Left renal cortex interstitium (tissue), 4 donors: ENCODE data around the gene TRH. TPM values are rescaled to one million over a fixed set of nuclear protein-coding genes. Genes with fewer than 3 reads are reported as not detected.

ENCODE experiments used
- DNase-seq, 4 donors: peaks; one replicate each; pipeline ENCODE4 v3.0.0-alpha.2; 2013; ENCODE audit warnings: low read depth in 4 of 4, low spot score in 2 of 4, missing footprints in 1 of 4
- polyA plus RNA-seq, 4 donors: library from polyadenylated mRNA; unstranded; fragments of 120-200 nt; gene quantifications; one replicate each; pipeline ENCODE4 v1.2.1, GENCODE V29; 2013; ENCODE audit not compliant: insufficient read length in 4 of 4

The TRH gene
- polyA plus RNA-seq, 4 donors = 0.23 to 0.45 (median 0.32) TPM

DNA sequence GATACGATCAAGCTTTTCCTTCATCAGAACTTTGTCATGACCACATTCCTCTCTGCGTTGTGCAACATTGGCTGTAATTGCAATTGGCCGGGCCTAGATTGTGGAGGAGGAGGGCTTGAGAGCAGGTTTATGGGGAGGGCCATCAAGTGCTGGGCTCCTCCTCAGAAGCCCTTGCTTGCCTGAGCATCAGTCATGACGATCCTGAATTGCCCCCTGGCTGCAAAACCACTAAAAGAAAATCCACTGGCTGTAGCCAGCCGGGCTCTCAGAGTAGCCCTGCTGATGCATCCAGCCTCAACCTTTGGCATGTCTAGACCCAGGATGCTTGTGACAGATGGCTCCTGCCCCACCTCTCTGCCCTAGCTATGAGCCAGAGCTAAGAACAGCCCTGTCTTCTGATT is 13.4 kb upstream of the TRH start:
- no peak for DNase-seq

GRCh38 chr3:129962600-129962999 is 11.9 kb upstream of the TRH start:
- DNase-seq = no peak

DNA sequence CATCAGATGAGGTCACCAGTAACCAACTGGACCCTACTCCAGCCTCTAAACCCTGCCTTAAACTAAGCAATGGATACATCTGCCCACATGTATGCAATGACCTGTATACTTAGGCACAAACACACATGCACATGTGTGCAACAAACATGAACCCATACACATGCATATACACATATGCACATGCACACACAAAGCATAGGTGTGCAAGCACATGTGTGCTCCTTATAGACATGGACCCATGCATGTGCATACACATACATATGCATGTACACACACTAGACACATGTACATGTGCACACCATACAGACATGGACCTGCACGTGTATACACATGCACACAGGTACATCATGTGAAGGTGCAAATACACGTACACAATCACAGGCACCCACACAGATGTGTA is 8.6 kb upstream of the TRH start:
- no peak for DNase-seq

DNA sequence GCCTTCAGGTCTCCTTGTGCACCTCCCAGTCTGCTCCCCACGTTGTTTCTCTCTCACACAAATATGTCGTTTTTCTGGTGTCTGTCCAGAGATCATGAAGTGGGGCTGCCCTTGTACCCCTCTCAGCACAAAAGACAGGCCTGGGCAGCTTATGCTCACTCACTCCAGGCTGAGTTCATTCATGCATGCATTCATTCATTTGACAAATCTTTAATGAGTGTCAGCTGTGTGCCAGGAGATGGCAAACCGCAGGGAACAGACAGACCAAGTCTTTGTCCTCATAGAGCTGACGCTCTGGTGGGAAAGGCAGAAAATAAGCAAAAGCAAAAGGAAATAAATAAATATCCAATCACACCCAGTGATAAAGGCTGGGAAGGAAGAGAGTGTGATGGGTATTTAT is 7.6 kb upstream of the TRH start:
- no peak for DNase-seq

DNA sequence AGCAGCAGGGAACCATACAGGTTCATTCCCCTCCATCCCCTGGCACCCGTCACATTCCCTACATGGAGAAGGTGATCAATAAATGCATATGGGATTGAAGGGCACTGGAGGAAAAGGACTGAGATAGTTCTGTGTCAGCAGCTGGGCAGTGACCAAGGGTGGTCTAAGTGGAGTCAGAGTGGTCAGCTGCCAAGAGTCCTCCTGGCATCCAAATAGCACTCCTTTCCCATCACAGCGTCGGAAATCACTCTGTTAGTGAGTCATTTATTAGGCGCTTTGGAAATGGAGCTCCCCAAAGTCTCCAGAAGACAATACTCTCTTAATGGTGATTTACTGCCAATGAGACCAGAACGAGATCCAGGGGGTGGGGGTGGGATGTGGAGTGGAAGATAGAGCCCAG is 6.8 kb upstream of the TRH start:
- no peak for DNase-seq

DNA sequence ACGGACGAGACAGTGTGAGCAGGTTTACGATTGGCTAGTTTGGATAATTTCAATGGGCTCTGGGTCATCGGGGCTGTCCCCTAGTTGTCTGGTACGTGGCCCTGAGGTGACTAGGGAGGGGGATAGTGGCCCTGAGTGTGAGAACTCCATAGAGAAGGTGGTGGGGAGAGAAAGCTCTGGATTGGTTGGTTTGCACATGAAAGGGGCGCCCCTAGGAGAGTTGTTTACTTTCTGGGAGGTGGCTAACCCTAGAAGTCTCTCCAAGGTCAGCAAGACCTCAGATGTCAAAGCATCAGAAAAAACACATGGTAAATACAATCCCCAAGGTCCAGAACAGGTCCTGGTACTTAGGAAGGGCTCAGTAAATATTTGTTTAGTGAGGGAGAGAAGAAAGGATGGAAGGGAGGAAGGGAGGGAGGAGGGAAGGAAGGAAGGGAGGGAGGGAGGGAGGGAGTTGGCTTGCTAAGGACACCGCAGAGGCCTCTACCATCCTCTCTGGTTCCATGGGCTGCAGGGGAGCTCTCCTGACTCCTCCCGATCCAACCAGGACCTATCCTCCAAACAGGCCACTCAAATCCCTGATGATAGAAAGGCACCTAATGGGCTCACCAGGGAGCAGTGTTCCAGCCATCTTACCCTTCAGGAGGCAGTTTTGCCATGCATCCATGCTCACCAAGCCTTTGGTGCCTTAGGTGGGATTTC is 3.0 kb upstream of the TRH start:
- no peak for DNase-seq

- no peak for DNase-seq
Observed at GRCh38 chr3:129972301-129972700, 2.2 kb upstream of the TRH start.

DNA sequence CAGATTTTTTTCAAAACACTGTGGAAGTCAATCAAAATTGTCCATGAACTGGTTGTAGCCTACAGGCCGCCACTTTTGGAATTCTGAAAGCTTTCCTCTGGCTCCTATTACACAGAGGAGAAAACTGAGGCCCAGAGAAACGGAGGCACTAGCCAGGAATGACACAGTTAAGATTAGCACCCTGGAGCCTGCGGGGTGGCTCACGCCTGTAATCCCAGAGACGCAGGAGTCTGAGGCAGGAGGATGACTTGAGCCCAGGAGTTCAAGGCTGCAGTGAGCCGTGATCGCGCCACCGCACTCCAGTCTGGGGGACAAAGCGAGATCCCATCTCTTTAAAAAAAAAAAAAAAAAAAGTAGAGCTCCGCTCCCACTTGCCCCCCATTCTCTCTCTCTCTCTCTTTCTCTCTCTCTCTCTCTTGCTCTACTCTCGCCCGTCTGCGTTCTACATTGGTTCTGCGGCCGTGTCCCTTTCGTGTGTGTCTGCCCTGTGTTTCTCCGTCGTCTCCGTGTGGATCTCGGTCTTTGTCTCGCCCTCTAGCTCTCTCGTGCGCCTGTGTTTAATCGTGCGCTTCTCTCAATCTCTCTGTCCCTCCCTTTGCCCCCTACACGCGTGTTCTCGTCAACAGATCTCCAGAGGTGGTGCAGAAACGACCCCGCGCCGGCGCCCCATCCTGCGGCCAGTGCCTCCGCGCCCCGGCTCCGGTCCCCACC is 512 bp upstream of the TRH start:
- no peak for DNase-seq

DNA sequence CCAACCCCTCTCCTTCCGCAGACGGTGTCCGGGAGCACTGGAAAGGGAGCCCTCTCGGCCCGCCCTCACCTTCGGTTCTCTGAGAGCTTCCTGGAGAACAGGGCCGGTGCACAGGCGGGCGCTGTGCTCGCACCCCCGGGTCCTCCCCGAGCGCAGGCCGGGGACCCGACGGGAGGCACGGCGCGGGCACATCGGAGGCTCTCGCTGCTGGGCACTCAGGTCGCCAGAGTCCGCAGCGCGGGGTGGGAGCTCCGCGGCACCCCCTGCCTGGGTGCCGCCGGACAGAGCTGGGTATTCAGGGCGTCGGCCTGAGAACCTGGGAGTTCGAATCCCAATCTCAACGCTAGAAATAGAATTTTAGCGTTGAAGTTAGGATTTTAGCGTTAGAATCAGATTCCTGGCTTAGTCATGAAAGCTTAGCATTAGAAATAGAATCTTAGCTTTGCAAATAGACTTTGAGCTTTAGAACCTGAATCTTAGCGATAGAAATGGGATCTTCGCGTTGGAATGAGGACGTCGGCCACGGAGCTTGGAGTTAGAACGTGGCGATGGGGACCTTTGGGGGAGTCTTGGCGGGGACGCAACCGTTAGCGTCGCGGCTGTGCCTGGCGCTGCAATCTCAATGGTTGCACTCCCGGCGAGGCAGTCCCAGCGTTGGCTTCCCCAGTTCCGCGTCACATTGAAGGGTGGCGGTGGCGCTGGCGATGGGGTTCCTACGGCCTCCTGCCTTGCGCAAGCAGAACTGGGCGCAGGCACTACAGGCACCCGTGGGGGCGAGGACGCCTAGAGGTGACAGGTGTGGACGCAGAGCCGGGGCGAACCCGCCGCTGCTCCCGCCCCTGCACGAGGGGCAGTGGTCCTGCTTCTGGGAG is 549 bp downstream of the TRH start:
- no peak for DNase-seq

DNA sequence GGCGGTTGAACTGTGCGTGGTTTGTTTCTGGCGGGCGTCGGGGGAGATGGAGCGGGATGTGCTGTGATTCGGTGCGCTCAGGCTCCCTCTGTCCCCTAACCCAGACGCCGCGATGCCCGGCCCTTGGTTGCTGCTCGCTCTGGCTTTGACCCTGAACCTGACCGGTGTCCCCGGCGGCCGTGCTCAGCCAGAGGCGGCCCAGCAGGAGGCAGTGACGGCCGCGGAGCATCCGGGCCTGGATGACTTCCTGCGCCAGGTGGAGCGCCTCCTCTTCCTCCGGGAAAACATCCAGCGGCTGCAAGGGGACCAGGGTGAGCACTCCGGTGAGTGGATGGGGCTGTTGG is 1.2 kb downstream of the TRH start:
- DNase-seq = no peak

DNA sequence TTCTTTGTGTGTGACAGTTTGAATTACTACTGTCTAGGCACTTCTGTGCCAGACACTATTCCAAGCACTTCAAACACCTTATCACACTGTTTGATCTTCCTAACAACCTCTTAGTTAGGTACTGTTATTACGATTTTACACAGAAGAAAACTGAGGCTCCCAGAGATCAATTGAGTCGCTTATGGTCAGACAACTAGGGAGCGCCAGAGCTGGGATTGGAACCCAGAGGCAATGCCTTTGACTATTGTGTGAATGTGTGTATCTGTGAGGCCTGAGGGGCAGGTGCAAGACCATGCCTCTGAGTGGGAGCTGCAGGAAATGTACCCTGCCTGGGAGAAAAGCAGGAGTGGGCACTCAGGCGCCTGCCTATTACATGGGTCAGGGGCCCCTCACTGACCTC is 1.8 kb downstream of the TRH start:
- DNase-seq = no peak

GRCh38 chr3:129978123-129978522 is 3.6 kb downstream of the TRH start:
- no peak for DNase-seq

GRCh38 chr3:129979905-129980304 is 5.4 kb downstream of the TRH start:
- no peak for DNase-seq

DNA sequence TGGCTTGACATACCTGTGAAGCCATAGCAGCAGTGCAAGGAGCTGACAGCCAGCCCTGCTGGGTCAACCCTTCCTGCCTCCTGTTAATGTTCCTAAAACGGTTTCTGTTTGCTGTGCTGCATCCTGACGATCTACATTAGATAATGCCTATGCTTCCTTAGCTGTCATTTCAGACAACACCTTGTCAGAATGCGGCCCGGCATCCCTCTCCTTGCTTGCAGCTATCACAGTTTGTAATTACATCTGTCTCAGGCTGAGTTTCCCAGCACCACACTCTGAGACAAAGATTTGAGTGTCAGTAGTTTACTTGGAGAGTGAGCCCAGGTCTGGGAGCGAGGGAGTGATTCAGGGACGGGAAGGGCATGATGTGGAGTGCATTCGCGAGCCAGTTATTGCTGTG is 9.0 kb downstream of the TRH start:
- no peak for DNase-seq

DNA sequence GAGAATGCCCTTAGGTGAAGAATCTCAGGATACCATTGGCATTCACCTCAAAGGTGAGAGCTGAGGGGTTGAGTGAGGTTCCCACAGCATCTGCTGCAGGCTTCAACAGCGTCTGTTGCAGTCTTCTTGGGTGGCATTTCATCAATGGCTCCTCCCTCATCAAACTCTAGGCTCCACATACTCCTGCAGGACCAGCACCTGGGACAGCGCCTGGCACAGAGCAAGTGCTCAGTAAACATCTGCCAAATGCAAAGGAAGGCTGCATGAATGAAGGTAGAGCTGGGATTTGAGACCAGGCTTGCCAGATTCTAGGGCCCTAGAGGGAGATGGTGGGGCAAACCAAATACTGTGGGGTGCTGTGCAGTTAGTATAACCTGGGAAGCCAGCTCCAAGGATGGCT is 9.6 kb downstream of the TRH start:
- no peak for DNase-seq

DNA sequence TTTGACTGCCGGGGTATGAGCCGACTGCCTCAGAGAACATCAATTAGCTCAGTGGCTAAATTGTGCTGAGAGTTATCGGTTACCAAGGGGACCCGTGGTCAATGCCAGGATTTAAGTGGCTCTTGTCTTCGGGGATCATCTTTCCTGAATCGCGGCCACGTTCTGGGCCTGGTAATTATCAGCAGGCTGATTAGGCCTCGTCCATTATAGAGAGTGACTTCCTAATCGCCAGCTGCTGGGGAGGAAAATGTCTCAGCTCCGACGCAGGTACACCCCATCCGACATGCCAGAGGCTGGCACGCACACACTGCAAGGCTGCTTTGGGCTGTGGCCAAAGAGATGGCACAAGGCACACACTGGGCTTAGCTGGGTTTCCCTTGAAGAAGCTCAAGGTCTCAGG is 10.6 kb downstream of the TRH start:
- no peak for DNase-seq

DNA sequence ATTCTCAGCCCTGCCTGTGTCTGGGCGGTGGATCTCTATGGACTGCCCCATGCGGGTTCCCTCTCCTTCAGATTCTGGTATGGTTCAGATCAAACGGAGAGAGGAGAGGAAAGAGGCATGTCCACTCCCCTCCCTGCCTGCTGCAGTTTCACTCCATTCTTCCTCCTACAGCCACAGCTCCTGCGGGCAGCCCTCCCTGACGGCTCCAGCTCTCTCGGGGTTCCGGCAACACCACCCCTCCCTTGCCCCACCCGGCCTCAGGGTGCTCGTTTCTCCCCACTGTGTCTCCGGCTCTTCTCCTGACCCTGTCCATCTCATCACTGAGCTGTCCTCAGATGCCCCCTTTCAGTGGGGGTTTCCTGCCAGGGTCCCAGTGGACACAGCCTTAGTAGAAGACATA is 13.9 kb downstream of the TRH start:
- no peak for DNase-seq

- DNase-seq = no peak
Observed at GRCh38 chr3:129989414-129989813, 14.9 kb downstream of the TRH start.

DNA sequence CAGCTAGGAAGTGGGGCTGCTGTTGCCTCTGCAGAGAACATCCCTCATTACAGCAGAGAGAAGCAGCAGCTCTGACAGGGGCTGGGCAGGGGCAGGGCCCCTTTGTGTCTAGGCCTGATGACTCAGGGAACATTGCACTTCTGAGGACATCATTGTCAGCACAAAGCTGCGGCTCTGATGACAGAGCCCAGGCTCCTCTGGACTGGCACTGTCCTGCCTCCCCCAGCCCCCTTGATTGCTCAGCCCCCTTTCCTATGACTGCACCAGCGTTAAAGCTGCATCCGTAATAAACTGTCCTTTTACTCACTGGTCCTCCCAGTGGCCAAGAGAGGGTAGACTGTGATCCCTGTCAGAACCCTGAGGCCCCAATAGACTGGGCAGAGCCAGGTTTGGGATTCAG is 18.3 kb downstream of the TRH start:
- no peak for DNase-seq

DNA sequence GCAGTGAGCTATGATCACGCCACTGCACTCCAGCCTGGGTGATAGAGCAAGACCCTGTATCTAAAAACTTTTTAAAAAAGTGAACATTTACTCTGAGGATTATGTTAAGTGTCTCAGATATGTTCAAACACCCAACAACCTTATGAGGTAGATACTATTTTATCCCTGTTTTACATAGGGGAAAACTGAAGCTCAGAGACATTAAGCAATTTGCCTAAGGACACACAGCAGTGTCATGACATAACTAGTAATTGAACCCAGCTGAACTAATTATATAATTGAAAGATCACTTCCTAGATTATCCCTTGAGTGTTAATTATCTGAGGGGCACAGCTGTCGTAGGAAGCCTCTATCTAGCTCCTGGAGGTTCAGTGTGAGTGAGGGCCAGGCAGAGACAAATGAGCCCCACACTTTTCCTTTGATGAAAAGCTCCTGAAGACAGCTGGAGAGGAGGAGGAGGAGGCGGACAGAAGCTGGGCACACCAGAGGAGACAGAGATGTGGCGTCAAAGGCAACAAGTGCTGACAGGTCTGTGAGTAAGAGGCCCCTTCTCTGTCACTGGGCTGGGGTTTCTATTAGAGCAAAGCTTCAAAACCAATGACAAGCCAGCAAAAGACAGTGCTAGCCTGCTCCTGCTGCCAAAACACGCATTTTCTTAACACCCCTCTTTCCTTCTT is 20.5 kb downstream of the TRH start:
- no peak for DNase-seq

DNA sequence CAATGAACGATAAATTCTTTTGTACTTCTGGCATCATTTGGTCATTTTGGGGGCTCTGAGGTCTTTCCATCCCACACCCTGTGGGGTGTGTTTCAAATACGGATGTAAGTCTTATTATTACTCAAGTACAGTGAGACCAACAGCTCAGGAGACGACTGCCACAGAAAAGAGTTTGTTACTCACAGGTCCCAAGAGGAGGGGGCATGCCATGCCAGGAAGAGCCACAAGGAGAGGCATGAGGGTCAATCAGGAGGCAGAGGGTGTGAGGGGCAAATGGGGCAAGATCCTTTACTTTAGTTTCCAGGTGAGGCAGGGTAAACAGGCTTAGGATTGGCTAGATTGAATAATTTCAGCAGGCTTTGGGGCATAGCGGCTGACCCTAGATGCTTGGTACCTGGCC is 21.6 kb downstream of the TRH start:
- no peak for DNase-seq
